ENCODE data around the gene ZNF668. TPM values are rescaled to one million over a fixed set of nuclear protein-coding genes. Genes with fewer than 3 reads are reported as not detected.
"Not testable (repeated sequence)": the region's sequence is repeated elsewhere in the genome, so short reads cannot be mapped to it uniquely, and the experiment has no call there.

Gene ZNF668
- total RNA-seq, 4 donors from 2014 or later = 9.6 to 19.3 (median 10.6) TPM

DNA sequence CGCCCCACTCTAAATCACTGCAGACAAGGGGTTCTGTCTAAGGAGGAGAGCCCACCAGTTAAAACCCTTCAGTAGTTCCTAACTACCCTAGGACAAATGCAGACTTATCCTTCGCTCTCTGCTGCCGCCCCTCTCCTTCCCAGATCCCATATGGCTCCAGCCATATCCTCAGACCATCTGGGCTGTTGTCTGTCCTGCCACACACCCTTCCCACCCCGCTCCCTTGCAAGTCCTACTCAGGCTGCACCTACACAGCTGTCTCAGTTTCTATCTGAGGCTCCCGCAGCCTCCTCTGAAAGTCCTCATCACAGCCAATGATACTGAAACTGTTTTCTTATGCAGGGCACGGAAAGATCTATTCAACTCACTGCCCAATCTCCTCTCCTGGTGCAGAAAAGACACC, 33.4 kb upstream of the ZNF668 start:
- Histone ChIP-seq H3K36me3 (peaks cover 25 to 34% (median 33%) of the 10 kb centered on the region in 4 donors), H3K4me1 (peaks cover 28 to 33% (median 29%) of the 10 kb centered on the region in 4 donors), H3K9me3 (no peaks in the 10 kb centered on the region), H3K4me3 (no peak overlapping the region), H3K27me3 (no peaks in the 10 kb centered on the region), H3K27ac (replicated peaks in 1 of 4) (peak overlapping the region in 2 of 4 donors; percentile 88 to 93)
- WGBS = 88% methylated on average over 6 of the region's 6 CpGs
- intact Hi-C loops (cut with DNase I) = loop anchor here (5.0 kb wide), 1 partner anchor 35 kb away; no protein-coding TSS in a partner anchor
- TF ChIP-seq POLR2AphosphoS5 (IDR thresholded peaks at IDR 0.05) (no peak), EP300 (IDR thresholded peaks at IDR 0.05) (no peak), POLR2A (IDR thresholded peaks at IDR 0.05; ENCODE audit: low read depth) (no peak)
- TF ChIP-seq, protein P1, sequence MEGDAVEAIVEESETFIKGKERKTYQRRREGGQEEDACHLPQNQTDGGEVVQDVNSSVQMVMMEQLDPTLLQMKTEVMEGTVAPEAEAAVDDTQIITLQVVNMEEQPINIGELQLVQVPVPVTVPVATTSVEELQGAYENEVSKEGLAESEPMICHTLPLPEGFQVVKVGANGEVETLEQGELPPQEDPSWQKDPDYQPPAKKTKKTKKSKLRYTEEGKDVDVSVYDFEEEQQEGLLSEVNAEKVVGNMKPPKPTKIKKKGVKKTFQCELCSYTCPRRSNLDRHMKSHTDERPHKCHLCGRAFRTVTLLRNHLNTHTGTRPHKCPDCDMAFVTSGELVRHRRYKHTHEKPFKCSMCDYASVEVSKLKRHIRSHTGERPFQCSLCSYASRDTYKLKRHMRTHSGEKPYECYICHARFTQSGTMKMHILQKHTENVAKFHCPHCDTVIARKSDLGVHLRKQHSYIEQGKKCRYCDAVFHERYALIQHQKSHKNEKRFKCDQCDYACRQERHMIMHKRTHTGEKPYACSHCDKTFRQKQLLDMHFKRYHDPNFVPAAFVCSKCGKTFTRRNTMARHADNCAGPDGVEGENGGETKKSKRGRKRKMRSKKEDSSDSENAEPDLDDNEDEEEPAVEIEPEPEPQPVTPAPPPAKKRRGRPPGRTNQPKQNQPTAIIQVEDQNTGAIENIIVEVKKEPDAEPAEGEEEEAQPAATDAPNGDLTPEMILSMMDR (IDR thresholded peaks at IDR 0.05) = no peak
- DNase-seq (ENCODE audit: extremely low spot score) = no peak

DNA sequence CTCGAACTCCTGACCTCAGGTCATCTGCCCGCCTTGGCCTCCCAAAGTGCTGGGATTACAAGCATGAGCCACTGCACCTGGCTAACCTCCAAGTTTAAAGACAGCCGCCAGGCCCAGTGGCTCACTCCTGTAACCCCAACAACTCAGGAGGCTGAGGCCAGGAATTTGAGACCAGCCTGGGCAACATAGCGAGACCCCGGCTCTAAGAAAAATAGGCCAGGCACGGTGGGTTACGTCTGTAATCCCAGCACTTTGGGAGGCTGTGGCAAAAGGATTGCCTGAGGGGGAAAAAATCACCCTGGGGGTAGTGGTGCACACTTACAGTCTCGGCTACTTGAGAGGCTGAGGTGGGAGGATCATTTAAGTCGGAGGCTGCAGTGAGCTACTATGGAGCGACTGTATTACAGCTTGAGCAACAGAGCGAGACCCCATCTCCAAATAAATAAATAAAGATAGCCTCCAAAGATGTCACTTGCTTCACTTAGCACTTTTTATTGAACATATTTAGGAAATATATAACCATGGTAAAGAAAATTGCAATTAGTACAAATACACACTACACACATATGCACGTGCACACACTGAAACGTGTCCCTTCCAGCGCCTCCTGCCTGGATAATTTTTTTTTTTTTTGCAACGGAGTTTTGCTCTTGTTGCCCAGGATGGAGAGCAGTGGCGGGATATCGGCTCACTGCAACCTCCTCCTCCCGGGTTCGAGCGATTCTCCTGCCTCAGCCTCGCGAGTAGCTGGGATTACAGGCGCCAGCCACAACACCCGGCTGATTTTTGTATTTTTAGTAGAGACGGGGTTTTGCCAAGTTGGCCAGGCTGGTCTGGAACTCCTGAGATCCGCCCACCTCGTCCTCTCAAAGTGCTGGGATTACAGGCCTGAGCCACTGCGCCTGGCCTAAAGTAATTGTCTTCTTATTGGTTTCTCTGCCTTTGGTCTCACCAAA, 32.7 kb upstream of the ZNF668 start:
- 93% methylated on average over 26 of the region's 28 CpGs for WGBS
- H3K4me3 ChIP-seq = no peak overlapping the region
- no peak for DNase-seq (ENCODE audit: extremely low spot score)
- H3K36me3 ChIP-seq = peaks cover 20 to 28% (median 27%) of the 10 kb centered on the region in 4 donors
- H3K27me3 ChIP-seq = no peaks in the 10 kb centered on the region
- H3K9me3 ChIP-seq = no peaks in the 10 kb centered on the region
- TF ChIP-seq EP300 (IDR thresholded peaks at IDR 0.05) (no peak), POLR2A (IDR thresholded peaks at IDR 0.05; ENCODE audit: low read depth) (no peak), POLR2AphosphoS5 (IDR thresholded peaks at IDR 0.05) (no peak)
- TF ChIP-seq, protein P1 (IDR thresholded peaks at IDR 0.05) = no peak
- intact Hi-C loops (cut with DNase I) = loop anchor here (5.0 kb wide), 1 partner anchor 36 kb away; no protein-coding TSS in a partner anchor
- peaks cover 24 to 33% (median 29%) of the 10 kb centered on the region in 4 donors for H3K4me1 ChIP-seq
- H3K27ac ChIP-seq (replicated peaks in 1 of 4) = peak overlapping the region in 2 of 4 donors; percentile 46 to 76

DNA sequence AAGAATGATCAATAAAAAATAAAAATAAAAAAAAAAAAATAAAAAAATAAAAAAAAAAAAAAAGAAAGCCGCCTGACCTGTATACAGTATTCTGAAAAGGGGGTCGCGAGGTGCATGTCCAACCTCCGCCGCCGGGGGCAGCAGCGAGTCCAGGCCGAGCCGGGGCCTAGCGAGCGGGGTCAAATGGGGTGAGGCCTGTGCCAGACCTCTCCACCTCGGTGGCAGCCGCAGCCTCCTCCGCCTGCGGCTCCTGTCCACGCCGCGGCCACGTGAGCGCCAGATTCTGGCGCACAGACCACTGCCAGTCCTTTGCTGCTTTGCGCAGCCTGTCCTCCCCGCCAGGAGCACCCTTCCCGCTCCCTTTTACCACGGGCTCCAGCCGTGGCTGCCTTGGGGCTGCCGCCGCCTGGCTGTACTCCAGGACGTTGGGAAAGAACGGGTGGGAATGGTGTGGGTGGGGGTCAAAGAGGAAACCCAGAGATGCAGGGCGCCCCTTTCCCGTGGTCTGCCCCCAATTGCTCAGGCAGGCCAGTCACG, 31.7 kb upstream of the ZNF668 start:
- WGBS = 12% methylated on average over 31 of the region's 33 CpGs
- H3K4me1 ChIP-seq = peaks cover 24 to 33% (median 29%) of the 10 kb centered on the region in 4 donors
- intact Hi-C loops (cut with DNase I) = loop anchor here (5.0 kb wide), 1 partner anchor 37 kb away; no protein-coding TSS in a partner anchor
- H3K9me3 ChIP-seq = no peaks in the 10 kb centered on the region
- peaks cover 9 to 17% (median 16%) of the 10 kb centered on the region in 4 donors for H3K36me3 ChIP-seq
- peak; percentile 96 for DNase-seq (ENCODE audit: extremely low spot score)
- H3K27me3 ChIP-seq = no peaks in the 10 kb centered on the region
- H3K4me3 ChIP-seq = peak overlapping the region; percentile 28 to 41 (median 32)
- TF ChIP-seq EP300 (IDR thresholded peaks at IDR 0.05) (no peak), POLR2AphosphoS5 (IDR thresholded peaks at IDR 0.05) (peak; percentile 47 to 81), POLR2A (IDR thresholded peaks at IDR 0.05; ENCODE audit: low read depth) (no peak)
- TF ChIP-seq, protein P1 (IDR thresholded peaks at IDR 0.05) = peak; percentile 73 to 80 (median 79)
- H3K27ac ChIP-seq (replicated peaks in 1 of 4) = peak overlapping the region; percentile 46 to 76 (median 71)

DNA sequence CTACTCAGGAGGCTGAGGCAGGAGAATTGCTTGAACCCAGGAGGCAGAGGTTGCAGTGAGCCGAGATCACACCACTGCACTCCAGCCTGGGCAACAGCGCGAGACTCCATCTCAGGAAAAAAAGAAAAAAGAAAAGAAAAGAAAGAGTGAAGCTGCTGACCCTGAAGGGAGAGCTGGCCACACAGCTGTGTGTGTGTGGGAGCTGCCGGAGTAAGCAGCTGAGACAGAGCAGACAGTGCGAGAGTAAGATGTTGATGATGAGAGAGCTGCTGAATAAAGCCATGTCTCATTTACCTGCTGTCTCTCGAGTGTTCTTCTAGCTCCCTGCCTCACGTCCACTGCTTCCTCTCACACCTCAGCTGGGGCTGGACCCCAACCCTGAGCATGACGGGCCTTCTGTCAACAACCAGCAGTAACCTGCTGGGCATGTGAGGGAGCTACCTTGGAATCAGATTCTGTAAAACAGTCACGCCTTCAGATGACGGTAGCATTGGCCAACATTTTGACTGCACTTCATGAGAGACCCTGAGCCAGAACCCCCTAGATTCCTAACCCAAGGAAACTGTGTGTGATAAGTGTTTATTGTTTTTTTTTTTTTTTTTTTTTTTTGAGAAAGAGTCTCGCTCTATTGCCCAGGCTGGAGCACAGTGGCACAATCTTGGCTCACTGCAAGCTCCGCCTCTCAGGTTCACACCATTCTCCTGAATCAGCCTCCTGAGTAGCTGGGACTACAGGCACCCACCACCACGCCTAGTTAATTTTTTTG, 27.0 kb upstream of the ZNF668 start:
- WGBS = 85% methylated on average over 13 of the region's 13 CpGs
- intact Hi-C loops (cut with DNase I); H3K4me1 ChIP-seq; H3K4me3 ChIP-seq; DNase-seq (ENCODE audit: extremely low spot score); H3K36me3 ChIP-seq; H3K27ac ChIP-seq (replicated peaks in 1 of 4); H3K27me3 ChIP-seq; H3K9me3 ChIP-seq: not testable (repeated sequence)
